Ureter (tissue), 1 donor: ENCODE measurements around the gene CXXC5. TPM values are rescaled to one million over a fixed set of nuclear protein-coding genes. Genes with fewer than 3 reads are reported as not detected.

Experiments used
- DNase-seq: peaks from one replicate; pipeline ENCODE4 v3.0.0-alpha.2; 2020; ENCODE audit warnings: low spot score
- total RNA-seq: library from RNA; stranded (reverse); gene quantifications from one replicate; pipeline ENCODE4 v1.2.4, GENCODE V29; 2023
- donor health status: DM: yes; HTN: yes; CAD: no.

The CXXC5 gene
- total RNA-seq, 1 donor from 2014 or later: 28.7 TPM

DNA sequence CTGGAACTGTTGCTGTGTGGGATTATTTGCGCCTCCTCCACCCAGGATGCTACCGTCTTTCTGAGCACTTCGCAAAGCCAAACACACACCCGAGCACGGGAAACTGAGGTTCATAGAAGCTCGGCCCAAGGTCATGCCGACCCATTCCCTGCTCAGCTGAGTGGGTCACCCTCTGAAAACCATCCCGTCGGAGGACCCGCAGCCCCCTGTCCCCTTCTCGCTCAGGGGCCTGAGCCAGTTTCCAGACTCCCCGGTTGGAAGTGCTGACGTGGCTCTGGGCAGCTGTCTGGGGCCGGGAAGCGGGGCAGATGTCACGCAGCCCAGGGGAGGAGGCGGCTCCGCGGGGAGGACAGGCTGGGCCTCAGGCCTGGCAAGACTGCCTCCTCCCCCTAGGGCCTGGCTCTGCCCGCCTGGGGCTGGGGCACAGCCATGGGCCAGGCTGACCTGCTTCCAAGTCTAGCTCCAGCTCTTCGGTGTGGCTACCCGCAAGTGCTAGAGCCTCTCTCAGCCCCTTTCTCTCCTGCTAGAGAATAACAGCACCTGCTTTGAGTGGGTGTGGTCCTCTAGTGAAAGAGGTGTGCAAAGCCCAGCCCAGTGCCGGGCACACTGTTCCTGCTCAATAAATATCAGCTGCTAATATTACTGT lies 9.9 kb upstream of the CXXC5 start:
- peak; percentile 86 for DNase-seq

DNA sequence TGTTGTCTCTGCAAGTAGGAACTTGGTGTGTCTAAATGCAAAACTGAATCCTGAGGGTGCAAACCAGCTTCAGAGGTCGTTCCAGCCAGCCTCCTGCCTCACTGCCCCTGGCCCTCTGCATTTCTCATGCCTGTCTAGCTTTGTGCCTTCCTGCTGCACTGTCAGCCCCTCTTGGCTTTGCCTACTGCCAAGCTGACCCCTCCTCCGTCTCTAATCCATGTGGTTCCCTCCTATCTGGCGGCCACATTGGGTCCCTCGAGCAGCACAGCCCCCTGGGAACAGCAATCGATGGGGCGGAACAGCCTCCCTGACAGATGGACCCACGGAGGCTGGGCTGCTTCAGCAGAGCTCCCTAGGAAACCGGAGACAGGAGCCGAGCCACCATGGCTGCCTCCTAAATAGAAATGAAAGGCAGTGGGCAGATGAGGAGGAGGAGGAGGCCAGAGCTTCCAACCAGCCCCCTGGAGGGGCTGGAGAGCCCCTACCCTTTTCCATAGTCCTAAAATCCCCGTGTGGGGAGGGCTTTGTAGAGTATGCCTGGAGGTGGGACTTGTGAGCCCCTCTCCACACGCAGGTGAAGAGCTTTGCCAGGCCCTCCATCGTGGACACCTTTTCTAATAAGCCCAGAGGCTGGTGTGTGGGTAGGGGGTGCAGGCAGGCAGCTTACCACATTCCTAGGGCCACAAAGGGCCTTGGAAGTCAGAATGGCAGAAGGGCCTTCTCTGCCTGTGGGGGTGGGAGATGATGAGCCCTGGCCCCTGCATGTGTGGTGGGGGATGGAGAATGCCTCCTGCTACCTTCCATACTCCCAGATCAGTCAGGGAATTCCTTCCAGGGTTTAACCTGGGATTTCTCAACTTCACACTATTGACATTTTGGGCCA lies 9.2 kb upstream of the CXXC5 start:
- no peak for DNase-seq

DNA sequence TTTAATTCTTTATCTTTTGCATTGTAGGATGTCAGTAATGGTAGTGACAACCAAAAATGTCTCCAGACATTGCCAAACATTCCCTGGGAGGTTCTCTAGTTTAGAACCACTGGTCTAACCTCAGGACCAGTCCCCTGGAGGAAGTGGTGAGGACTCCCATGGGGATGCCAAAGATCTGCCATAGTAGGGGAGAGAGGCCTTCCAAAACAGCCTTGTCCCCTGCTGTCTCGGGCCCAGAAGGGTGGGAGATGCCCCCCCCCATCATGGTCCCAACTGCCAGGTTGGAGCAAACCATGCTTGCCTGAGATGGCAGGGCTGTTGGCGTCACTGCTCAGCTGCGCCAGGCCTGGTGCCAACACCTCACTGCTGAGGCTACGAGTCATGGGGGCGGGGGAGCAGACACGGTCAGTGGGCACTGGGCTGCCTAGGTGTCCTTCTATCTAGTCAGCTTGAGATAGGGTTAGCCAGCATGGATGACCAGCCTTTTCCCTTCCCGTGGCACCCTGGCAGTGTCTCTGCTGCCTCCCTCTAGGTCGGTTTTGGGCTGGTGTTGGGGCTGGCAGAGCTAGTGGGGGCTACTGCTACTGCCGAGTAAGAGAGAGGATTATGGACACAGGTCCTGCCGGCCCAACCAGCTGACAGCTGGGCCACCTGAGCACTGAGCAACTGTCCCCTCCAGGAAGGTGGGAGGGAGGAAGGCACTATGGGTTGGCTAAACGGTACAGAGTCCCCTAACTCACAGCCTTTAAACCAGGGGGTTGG lies 8.3 kb upstream of the CXXC5 start:
- DNase-seq: no peak

DNA sequence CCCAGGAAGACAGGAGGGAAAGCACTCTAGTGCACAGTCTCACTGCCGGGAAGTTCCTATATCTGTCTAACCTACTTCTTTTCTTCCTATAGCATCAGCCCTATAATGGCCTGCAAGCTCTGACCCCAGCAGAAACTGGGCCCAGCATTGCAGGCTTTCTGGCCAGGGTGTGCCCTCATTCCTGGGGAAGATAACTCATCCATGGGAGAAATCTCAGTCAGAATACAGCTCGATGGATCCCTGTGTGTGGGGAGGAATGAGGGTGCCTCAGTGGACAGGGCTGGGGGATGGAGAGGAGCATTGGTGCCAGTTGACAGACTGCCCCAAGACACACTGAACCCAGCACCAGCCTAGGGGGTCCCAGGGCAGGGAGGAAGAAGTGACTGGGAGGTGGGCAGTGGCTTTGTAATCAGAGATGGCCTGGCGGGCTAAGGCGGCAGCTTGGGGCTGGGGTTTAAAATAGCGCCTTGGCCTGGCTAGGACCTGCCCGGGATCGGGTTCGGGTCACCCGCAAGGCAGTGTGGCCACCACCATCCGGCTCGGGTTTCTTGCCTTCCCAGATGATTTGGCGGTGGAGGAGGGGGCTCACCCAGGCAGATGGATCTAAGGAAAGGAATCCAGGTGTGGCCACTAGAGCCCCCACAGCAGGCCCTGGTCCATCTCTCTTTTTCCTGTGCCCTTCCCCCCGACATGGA lies 7.6 kb upstream of the CXXC5 start:
- no peak for DNase-seq

DNA sequence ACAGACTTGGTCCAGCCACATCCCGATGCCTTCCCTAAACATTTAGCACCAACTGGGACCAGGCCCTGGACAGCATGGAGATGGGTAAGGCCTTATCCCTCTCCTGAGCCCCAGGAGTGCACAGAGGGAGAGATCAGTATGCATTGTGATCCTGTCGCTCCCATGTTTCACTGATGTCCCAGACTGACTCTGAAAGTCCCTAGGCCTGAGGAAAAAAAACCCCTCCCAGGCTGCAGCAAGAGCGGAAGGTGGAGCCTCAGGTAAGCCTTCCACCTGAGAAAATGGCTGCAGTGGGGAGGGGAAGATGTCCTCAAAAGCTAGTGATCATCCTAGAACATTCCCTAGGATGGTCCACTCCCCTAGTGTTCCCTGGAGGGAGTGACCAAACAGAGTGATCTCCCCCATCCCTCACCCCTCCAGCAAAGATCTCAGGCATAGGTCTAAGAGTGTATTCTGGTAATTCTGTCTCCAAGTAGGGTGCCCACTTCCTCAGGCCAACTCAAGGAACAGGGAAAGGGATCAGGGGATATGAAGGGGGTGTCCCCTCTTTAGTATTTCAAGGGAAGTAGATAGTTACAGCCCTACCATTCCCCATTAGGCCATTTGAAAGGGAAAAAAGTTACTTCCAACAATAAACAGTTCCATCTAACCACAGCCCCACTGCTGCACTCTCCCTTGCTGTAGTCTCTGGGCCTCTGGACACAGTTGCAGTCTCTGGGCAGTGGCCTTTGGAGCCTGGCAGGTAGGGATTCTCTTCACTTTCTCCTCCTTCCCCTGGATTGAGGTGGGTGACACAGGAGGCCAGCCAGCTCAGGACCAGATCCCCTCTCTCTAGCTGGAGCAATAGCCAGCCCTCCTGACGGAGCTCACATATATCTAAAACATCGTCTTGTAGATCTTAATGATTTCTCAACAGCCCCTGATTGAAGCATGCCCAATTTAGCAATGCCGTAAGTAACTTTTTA lies 6.8 kb upstream of the CXXC5 start:
- DNase-seq: no peak

DNA sequence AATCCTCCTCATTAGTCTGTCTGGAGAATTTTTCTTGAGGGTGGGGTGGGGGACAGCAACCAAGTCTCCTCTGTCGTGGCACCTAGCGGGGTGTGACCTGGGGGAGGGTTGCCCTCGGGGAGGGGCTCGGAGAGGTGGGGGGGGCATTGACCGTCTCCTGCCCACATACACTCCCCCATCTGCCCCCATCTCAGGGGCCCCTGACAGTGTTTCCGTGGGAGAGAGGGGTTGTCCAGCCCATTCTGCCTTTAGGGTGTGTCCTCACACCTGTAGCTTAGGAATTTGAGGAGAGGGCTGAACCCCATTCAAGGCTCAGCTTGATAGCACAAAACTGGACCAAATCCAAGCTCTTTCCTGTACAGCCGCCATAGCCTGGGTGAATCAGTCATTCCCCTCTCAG lies 5.9 kb upstream of the CXXC5 start:
- peak; percentile 41 for DNase-seq

DNA sequence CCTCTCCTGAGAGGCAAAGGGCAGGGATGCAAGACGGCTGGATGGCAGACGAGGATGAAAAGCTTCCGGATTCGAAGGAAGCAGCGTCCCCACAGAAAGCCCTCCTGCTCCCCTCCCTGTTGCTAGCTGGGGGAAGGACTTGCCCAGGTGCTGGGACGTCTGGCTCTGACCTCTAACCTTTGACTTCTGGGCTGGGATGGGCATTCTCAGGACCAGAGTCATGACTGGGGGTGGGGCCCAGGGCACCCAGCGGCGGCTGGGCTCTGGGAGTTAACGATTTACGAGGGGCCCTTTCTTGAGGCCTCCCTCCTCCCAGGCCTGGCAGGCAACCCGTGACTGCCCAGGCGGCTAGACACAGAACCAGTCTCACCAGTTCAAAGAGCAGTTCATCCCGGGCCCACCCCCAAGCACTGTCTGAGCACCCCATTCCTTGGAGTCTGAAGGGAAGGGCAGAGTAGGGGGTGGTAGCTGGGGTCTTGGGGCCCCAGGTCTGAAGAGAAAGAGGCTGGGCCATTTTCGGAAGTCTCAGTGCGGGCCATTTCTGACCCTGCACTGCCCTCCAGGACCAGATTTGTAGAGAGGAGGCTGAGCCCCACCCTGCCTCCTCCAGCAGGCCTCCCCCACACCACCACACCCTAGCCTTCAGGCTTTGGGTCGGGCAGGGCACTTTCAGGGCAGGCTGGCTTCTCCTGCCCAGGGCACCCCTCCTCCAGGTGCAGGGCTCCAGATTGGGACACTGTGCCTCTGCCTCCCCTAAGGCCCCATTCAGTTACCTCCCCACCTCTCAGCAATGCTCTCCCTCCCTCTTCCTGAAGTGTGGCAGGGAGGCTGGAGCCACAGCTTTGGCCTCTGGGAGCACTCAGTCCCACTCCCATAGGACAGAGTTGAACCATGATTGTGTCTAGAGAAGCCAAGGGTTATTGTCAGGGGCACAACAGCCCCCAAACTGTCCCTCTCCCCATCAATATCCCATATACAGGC lies 5.0 kb upstream of the CXXC5 start:
- DNase-seq: peak; percentile 65

DNA sequence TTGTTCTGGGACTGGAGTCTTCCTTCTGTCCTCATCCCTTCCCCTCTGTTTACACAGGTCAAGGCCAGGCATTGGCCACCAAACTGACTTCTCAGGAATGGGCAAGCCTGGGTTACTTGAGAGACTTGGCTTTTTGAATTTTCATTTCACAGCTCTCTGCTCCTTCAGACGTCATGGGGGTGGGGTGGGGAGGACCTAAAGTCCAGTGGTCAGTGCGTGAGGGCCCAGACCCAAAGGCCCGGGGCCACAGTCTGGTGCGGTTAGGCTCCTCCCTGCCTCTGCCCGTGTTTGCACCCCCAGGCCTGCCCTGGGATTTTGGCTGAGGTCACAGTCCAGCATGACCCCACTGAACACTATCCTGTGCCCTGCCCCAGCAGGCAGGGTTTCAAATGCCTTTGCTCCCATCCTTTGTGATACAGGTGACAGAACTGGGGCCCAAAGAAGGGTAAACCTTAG lies 4.1 kb upstream of the CXXC5 start:
- DNase-seq: peak; percentile 39

DNA sequence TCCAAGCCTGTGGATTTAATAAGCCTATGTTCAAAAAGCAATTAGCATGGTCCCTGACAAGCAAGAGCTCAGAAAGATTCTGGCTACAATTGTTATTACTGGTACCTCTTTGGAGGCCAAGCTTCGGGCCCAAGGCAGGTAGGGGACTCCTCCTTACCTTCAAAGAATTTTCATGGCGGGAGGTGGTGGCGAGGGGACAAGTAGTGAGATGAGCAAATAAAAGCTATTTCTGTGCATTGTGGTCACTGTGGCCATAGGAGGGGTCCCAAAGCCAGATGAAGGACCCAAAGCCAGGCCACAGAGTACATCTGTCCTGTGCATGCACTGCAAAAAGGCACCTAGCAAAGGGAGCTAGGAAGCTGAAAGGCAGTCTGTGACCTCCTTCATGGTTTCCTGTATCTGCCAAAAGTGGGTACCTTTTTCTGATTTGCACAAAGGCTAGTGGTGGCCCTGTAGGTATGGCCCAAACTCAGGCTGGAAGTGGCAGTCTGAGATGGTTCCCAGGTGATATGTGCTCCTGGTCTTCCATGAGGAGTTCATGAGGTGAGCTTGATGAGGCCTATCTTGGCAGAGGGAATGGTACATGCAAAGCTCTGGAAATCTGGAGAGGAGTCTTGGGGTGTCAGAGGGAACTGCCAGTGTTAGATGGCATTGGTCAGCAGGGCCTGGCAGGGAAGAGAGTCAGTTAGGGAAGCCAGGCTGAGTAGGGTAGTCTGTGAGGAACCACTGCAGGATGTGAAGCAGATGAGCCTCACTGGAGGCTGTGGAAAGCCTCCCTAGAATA lies 3.3 kb upstream of the CXXC5 start:
- peak; percentile 26 for DNase-seq

DNA sequence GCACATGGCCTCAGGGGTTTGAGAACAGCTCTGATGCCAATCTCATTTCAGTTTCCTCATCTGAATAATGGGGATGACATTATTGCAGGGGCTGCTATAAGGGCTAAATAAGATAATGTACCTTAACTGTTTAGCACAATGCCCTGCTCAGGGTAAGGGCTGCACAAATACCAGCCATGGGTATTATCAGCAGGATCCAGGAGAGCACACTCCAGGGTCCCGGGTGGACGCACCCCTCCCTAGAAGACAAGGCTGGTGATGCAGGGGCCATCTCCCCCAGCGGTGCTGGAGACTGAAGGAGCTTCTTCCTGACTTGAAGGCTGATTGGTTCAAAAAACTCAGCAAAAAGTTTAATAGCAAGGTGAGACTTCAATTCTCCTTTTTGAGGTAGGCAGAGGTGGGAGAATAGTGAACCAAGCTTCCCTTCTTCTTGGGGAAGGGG lies 2.7 kb upstream of the CXXC5 start:
- DNase-seq: no peak

DNA sequence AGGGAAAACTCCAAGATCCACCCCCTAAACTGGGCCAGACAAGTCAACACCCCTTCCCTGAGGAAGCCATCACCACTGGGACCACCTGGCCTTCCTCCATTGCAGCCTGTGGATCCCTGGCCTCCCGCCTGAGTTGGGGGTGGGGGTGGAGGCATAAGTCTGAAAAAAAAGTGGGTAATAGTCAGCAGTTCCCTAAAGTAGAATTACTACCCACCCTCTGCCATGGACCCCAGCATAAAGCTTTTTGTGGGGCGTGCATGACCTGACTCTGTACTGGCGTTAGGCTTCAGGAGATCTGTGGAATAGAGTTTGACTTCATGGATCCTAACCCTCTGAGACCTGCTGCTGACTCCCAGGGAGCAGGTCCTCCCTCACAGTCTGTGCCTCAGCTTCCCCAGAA lies 2.0 kb upstream of the CXXC5 start:
- DNase-seq: peak; percentile 41

DNA sequence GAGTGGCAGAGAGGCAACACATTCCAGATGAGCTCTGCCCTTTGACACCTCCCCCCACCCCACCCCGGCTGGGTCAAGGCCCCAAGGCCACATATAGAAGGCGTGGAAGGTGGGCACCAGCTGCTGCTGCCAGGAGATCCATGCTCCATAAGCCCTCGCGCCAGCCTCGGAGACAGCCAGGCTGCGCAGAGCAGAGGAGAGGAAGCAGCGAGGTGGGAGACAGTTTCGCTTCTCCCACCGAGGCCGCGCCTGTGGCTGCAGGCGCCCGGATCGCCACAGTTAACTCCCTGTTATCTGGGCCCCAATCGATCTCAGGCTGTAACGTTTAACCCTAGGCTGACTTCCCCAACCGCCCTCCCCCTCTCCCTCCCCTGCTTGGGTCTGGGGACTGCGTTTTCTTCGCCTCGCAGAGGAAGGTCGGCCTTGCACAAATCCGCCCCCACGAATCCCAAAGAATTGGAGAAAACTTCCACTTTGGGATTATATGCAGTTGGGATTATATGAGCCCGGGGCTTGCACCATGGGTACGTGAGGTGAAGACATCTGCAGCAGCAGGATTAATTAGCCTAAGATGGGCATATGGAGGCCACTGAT lies 1.1 kb upstream of the CXXC5 start:
- DNase-seq: no peak

DNA sequence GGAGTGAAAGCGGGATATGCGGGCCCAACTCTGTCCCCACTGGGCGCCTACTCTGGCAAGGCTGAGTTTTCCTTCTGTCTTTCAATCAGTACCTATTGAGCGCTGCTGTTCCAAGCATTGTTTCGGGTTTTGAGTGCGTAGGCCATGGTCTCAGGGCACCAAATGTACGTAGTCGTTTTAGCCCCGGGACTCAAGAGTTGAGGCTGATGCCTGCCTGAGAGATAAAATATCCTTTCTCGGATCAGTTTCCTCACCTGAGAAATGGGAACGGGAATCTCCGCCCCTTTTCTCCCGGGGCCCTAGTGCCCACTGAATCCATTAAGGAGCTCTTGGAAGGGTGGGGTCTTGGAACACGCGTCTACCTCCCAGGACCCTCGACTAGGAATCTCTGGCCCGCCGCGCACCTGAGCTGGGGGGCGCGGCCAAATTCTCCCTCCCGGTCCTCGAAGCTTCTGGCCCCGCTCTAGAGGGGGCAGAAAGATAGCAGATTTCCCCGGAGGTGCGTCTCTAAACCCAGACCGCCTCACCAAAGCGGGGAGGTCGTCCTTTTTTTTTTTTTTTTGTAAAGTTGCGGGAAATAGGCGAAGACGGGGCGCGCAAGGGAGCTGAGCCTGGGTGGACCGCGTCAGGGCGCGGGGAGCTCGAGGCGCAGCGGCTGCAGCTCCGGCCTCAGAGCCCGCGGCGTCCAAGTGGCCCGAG lies 494 bp upstream of the CXXC5 start:
- DNase-seq: no peak

DNA sequence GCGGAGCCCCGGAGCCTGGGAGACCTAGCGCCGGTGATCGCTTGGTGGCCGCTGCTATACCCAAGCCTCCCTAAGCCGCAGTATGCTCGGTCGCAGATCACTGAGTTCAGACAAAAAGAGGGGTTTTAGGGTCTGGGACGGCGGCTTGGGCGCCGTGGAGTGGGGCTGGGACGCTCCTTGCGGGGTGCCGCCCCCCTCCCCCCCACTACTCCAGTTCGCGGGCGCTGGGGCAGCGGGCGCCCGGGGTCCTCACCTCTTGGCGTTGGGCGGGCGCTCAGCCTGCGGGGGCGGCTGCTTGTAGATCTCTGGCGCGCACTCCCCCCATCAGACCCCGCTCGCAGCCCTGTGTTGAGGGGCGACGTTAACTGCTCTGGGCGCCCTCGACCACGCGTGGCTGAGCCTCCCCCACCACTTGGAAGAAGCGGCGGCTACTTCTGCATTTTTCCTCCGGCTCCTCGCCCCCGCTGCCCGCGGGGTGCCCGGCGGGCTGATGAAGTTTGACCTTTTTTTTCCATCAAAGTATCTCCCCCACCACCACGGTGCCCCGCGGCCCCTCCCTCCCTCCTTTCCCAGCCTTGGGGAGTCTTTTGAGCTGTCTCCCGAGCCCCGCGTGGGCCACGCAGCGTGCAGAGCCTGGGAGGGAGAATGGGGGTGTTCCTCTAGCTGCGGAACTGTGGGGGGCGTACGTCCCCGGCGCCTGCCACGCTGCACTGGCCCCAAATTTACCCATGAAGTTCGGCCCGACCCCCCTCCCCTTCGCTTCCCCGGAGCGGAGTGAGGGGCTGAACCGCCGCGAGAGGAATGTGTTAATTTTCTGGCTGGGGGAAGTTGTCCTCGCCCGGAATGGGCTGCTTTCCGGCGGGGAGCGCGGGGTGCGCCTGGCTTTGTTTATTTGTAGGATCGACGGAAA lies 1.2 kb downstream of the CXXC5 start:
- DNase-seq: no peak

DNA sequence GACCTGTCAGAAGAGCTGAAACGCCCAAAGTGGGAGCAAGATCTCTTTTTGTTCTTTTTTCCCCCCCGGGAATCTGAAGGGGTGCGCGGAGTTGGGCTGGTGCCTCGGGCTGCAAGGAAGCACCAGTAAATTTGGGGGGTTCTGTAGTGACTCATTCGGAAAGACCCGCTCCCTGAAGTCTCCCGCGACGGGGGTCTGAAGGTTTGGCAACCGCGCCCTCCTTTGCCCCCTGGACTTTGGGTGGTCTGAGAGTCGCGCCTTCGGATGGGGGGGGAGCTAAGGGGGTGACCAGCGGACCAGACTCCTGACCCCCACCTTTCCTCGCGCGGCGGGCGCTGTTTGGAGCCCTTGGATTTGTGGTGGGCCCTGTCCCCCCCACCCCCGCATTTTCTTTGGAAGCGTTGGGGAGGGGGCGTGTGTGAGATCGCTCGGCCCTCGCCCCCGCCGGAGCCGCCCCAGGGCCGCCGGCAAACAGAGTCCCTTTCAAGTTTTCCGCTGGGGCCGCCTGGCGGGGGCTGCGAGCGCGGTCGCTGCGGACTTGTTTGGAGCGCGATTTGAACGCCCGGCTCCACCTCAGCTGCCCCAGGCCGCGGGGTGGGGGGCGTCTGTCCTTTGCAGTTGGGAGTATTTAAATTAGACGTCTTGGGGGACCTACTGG lies 2.0 kb downstream of the CXXC5 start:
- peak; percentile 48 for DNase-seq

DNA sequence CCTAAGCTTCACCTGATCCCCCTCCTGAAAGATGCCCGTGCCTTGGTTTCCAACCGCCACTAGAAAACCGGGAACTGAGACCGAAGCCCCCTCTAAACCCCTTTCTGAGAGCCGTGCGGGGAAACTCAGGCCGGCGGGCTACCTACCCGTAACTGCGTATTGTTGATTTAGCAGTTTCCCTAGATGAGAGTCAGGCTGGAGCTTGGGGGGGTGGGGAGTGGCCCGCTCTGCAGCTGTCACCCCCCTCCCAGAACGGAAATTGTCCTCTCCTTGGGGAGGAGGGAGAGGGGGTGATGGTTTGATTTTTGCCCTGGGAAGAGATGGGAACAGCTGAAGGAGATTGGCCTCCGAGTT lies 2.5 kb downstream of the CXXC5 start:
- DNase-seq: no peak
